Measurements from ENCODE around the gene TMEM131. TPM values are rescaled to one million over a fixed set of nuclear protein-coding genes. Genes with fewer than 3 reads are reported as not detected.

TMEM131 gene
- total and polyA plus RNA-seq, 2 of the 8 experiments (the other 6 are each of a cell fraction or from before 2014, with no cell fraction given) = 9.7 to 22.9 TPM

GRCh38 chr2:98012561-98012991 lies 16.8 kb upstream of the TMEM131 start:
- Histone ChIP-seq H3K4ac (replicated peaks; ENCODE audit: insufficient read length, low read depth, low read length) (no peak overlapping the region), H3K23me2 (ENCODE audit: low read depth, low read length) (no peaks in the 10 kb centered on the region), H3K9ac (replicated peaks in 1 of 4; ENCODE audit: extremely low read depth in 1 of 4, low read depth in 3 of 4, low read length in 3 of 4) (no peak overlapping the region), H2AK5ac (ENCODE audit: low read depth, low read length) (no peak overlapping the region), H2BK20ac (ENCODE audit: low read length) (no peak overlapping the region), H3K4me3 (ENCODE audit: extremely low read depth in 1 of 4, insufficient read depth in 2 of 4, low read depth in 3 of 4, low read length in 4 of 4) (no peak overlapping the region), H3K14ac (ENCODE audit: insufficient read length) (no peak overlapping the region), H3K9me3 (ENCODE audit: insufficient read depth in 2 of 2, low read depth in 1 of 2, low read length in 1 of 2) (no peaks in the 10 kb centered on the region), H2BK12ac (ENCODE audit: low read depth, low read length) (no peak overlapping the region), H3K4me1 (replicated peaks in 1 of 4; ENCODE audit: control insufficient read depth in 3 of 4, insufficient read depth in 4 of 4, low read length in 3 of 4) (no peaks in the 10 kb centered on the region), H4K20me1 (replicated peaks in 1 of 2; ENCODE audit: control insufficient read depth in 1 of 2, insufficient read depth in 2 of 2, low read length in 2 of 2) (no peaks in the 10 kb centered on the region), H4K91ac (replicated peaks; ENCODE audit: insufficient read length, low read length) (no peak overlapping the region), H2BK5ac (ENCODE audit: low read depth, low read length) (no peak overlapping the region), H3K23ac (ENCODE audit: insufficient read length) (no peak overlapping the region), H3K18ac (ENCODE audit: extremely low read depth, low read length) (no peak overlapping the region), H3K36me3 (ENCODE audit: control insufficient read depth in 2 of 4, insufficient read depth in 4 of 4, low read length in 3 of 4) (no peaks in the 10 kb centered on the region), H3K79me1 (ENCODE audit: low read depth, low read length) (no peaks in the 10 kb centered on the region), H2AFZ (ENCODE audit: low read length) (no peak overlapping the region), H3K56ac (replicated peaks; ENCODE audit: insufficient read length, low read depth, low read length) (no peak overlapping the region), H3K4me2 (ENCODE audit: insufficient read depth in 1 of 2, low read depth in 2 of 2, low read length in 2 of 2) (no peak overlapping the region), H4K5ac (ENCODE audit: insufficient read length, low read depth, low read length) (no peak overlapping the region), H4K8ac (ENCODE audit: extremely low read depth, insufficient read depth, low read length) (no peak overlapping the region), H2BK15ac (ENCODE audit: low read length) (no peak overlapping the region), H3K79me2 (ENCODE audit: control insufficient read depth in 1 of 2, insufficient read depth in 2 of 2, low read length in 2 of 2) (no peaks in the 10 kb centered on the region), H3K27me3 (replicated peaks in 1 of 4; ENCODE audit: control insufficient read depth in 3 of 4, extremely low read depth in 1 of 4, insufficient read depth in 3 of 4, low read length in 3 of 4) (no peaks in the 10 kb centered on the region; a peak in 1 of 7 replicates), H2BK120ac (replicated peaks; ENCODE audit: low read depth, low read length) (no peak overlapping the region), H3K27ac (ENCODE audit: low read depth, low read length) (no peak overlapping the region)
- POLR2A ChIA-PET (ENCODE audit: partially characterized antibody) = no interaction called here
- TF ChIP-seq BCL11A (IDR thresholded peaks at IDR 0.05; ENCODE audit: low read depth in 2 of 2, low read length in 2 of 2) = no peak
- TF ChIP-seq, protein P1, sequence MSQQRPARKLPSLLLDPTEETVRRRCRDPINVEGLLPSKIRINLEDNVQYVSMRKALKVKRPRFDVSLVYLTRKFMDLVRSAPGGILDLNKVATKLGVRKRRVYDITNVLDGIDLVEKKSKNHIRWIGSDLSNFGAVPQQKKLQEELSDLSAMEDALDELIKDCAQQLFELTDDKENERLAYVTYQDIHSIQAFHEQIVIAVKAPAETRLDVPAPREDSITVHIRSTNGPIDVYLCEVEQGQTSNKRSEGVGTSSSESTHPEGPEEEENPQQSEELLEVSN (IDR thresholded peaks at IDR 0.05) = no peak
- TF ChIP-seq HDAC2 (IDR thresholded peaks at IDR 0.05; ENCODE audit: borderline replicate concordance in 1 of 2, low read depth in 2 of 2, low read length in 2 of 2) = no peak
- DNase-seq (ENCODE audit: low read depth in 1 of 2, low spot score in 2 of 2) = no peak
- CTCF ChIA-PET (ENCODE audit: partially characterized antibody) = no interaction called here
- 91% methylated on average over 3 of the region's 3 CpGs; no CpG with 5 or more reads in 1 of the 2 experiments for WGBS, 2 experiments (ENCODE audit: extremely low coverage in 1 of 2, insufficient coverage in 1 of 2, insufficient read length in 1 of 2, insufficient replicate concordance in 2 of 2, low coverage in 1 of 2, low lambda C conversion rate in 2 of 2, missing lambda C conversion rate in 1 of 2)
- FAIRE-seq = no peak

Measured in H1 (cell line).